Thoracic aorta (tissue), 2 donors: ENCODE measurements around the gene PALD1. TPM values are rescaled to one million over a fixed set of nuclear protein-coding genes. Genes with fewer than 3 reads are reported as not detected.

Experiments used
- ATAC-seq: fragments of 150-250 bp; one replicate; pipeline ENCODE4 v1.8.0; 2017; ENCODE audit warnings: low read depth; ENCODE audit not compliant: insufficient number of reproducible peaks, low FRiP score
- DNase-seq: peaks from one replicate; pipeline ENCODE4 v3.0.0-alpha.2; 2020; ENCODE audit warnings: low spot score
- H3K27ac ChIP-seq, 2 donors: fragments of 200-600 bp; sonication (generic); 1 replicate in 1 of 2; 2 replicates in 1 of 2; pipeline ENCODE4 v1.5.1; 2016; ENCODE audit warnings: mild to moderate bottlenecking in 2 of 2, moderate library complexity in 2 of 2
- H3K27me3 ChIP-seq: fragments of 200-600 bp; sonication (generic); replicated peaks from 2 replicates; pipeline ENCODE4 v1.6.0; 2016; ENCODE audit warnings: mild to moderate bottlenecking; ENCODE audit not compliant: insufficient read depth
- H3K36me3 ChIP-seq: fragments of 200-600 bp; sonication (generic); one replicate; pipeline ENCODE4 v1.5.1; 2016
- H3K4me1 ChIP-seq, 2 donors: fragments of 200-600 bp; sonication (generic); 1 replicate in 1 of 2; 2 replicates in 1 of 2; pipeline versions ENCODE4 v1.5.1 to v1.6.0; 2016; ENCODE audit warnings: low read depth in 2 of 2, mild to moderate bottlenecking in 1 of 2; ENCODE audit not compliant: control insufficient read depth in 1 of 2
- H3K4me3 ChIP-seq: fragments of 200-600 bp; sonication (generic); 2 replicates; pipeline ENCODE4 v1.5.1; 2016; ENCODE audit warnings: mild to moderate bottlenecking
- H3K9me3 ChIP-seq: fragments of 200-600 bp; sonication (generic); 2 replicates; pipeline ENCODE4 v1.5.1; 2016
- total RNA-seq, 2 donors: library from RNA; depleted of rRNA; stranded (reverse); fragments of >200 nt; gene quantifications; one replicate each; pipeline versions ENCODE4 v1.1.0 to v1.2.3, GENCODE V29; 2016
- TF ChIP-seq, protein P1 (sequence below): fragments of 200-600 bp; sonication (generic); IDR thresholded peaks from one replicate; pipeline ENCODE4 v1.5.1; 2019; ENCODE audit warnings: antibody characterized with exemption

PALD1 gene
- total RNA-seq, 2 donors from 2014 or later, result 19.5 to 19.7 TPM

DNA sequence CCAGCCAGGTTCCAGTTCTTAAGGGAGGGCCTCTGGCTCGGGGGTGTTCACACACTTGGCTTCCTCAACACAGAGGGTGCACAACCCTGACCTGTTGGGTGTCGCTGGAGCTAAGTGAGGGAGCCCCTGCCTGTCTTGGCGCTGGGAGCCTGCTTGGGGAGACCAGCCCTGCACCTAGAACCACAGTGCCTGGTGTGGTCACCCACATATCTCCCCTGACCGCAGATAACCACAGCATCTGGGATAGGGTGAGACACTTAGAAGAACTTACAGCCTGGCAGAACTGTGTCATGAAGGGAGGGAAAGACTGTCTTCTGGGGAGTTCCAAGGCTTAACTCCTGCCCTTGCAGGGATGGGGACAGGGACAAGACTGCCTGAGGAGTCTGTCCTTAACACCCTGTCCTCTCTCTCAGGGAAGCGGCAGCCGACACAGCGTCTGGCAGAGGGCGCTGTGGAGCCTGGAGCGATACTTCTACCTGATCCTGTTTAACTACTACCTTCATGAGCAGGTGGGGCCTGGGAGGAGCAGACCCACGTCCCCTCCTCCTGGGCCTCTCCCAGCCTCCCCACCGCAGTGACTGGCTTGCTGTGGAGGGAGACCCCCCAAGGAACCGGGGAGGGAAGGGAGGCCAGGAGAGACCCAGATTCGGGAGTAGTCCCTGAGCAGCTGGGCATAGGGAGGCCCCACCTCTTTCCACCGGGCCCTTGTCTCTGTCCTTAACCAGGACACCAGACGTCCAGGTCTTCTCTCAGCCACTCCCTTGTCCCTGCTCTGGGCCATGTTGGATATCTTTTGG lies 59.0 kb downstream of the PALD1 start:
- TF ChIP-seq, protein P1, sequence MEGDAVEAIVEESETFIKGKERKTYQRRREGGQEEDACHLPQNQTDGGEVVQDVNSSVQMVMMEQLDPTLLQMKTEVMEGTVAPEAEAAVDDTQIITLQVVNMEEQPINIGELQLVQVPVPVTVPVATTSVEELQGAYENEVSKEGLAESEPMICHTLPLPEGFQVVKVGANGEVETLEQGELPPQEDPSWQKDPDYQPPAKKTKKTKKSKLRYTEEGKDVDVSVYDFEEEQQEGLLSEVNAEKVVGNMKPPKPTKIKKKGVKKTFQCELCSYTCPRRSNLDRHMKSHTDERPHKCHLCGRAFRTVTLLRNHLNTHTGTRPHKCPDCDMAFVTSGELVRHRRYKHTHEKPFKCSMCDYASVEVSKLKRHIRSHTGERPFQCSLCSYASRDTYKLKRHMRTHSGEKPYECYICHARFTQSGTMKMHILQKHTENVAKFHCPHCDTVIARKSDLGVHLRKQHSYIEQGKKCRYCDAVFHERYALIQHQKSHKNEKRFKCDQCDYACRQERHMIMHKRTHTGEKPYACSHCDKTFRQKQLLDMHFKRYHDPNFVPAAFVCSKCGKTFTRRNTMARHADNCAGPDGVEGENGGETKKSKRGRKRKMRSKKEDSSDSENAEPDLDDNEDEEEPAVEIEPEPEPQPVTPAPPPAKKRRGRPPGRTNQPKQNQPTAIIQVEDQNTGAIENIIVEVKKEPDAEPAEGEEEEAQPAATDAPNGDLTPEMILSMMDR, result no peak
- no peaks in the 10 kb centered on the region for H3K4me1 ChIP-seq
- H3K4me3 ChIP-seq, result no peak overlapping the region
- H3K36me3 ChIP-seq, result peaks cover 8% of the 10 kb centered on the region
- H3K27ac ChIP-seq, result no peak overlapping the region
- H3K27me3 ChIP-seq, result no peaks in the 10 kb centered on the region
- DNase-seq, result no peak
- ATAC-seq, result no peak
- no peaks in the 10 kb centered on the region for H3K9me3 ChIP-seq

DNA sequence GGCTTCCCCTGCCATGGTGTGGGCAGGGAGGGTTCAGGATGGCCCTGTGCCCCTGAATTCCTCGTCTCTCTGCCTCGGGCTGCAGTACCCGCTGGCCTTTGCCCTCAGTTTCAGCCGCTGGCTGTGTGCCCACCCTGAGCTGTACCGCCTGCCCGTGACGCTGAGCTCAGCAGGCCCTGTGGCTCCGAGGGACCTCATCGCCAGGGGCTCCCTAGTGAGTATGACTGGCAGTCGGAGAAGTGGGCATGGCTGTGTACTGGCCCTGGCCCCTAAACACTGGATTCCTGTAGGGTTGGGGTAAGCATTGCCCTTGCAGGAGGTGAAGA lies 59.6 kb downstream of the PALD1 start:
- TF ChIP-seq, protein P1, result no peak
- ATAC-seq, result no peak
- no peak overlapping the region for H3K4me3 ChIP-seq
- H3K4me1 ChIP-seq, result no peaks in the 10 kb centered on the region
- H3K36me3 ChIP-seq, result peaks cover 8% of the 10 kb centered on the region
- no peak for DNase-seq
- H3K9me3 ChIP-seq, result no peaks in the 10 kb centered on the region
- H3K27me3 ChIP-seq, result no peaks in the 10 kb centered on the region
- H3K27ac ChIP-seq, result no peak overlapping the region

DNA sequence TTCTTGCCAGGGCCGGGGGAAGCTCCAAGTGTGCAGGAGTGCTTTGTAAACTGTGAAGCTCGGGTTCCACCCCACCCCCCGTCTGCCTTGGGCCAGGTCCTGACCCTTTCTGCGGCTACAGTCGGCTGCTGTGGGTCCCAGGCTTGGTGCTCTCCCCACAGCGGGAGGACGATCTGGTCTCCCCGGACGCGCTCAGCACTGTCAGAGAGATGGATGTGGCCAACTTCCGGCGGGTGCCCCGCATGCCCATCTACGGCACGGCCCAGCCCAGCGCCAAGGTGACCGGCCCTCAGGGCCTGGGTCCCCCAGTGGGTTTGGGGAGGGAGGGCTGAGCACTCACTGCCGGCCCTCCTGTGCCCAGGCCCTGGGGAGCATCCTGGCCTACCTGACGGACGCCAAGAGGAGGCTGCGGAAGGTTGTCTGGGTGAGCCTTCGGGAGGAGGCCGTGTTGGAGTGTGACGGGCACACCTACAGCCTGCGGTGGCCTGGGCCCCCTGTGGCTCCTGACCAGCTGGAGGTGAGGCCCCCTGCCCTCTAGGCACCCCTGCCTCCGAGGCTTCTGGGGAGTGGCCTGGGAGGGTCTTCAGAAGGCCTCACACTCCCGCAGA lies 60.3 kb downstream of the PALD1 start:
- no peak overlapping the region for H3K27ac ChIP-seq
- H3K4me3 ChIP-seq, result no peak overlapping the region
- H3K4me1 ChIP-seq, result no peaks in the 10 kb centered on the region
- TF ChIP-seq, protein P1, result no peak
- H3K9me3 ChIP-seq, result no peaks in the 10 kb centered on the region
- no peak for ATAC-seq
- H3K36me3 ChIP-seq, result peaks cover 8% of the 10 kb centered on the region
- H3K27me3 ChIP-seq, result no peaks in the 10 kb centered on the region
- DNase-seq, result no peak

- H3K4me3 ChIP-seq, result no peak overlapping the region
- H3K36me3 ChIP-seq, result peaks cover 8% of the 10 kb centered on the region
- ATAC-seq (no peak), DNase-seq (no peak)
- H3K4me1 ChIP-seq, result no peaks in the 10 kb centered on the region
- no peaks in the 10 kb centered on the region for H3K27me3 ChIP-seq
- TF ChIP-seq, protein P1, result no peak
- no peak overlapping the region for H3K27ac ChIP-seq
- H3K9me3 ChIP-seq, result no peaks in the 10 kb centered on the region
These were observed 60.9 kb downstream of the PALD1 start for GRCh38 chr10:70539471-70539870.

GRCh38 chr10:70540089-70540788 lies 61.7 kb downstream of the PALD1 start:
- no peak overlapping the region for H3K4me3 ChIP-seq

More at GRCh38 chr10:70540089-70540788, 61.7 kb downstream of the PALD1 start:
- DNase-seq (no peak), ATAC-seq (no peak)
- TF ChIP-seq, protein P1, result peak; percentile 62
- Histone ChIP-seq H3K27ac (no peak overlapping the region), H3K36me3 (peaks cover 8% of the 10 kb centered on the region), H3K27me3 (no peaks in the 10 kb centered on the region), H3K9me3 (no peaks in the 10 kb centered on the region), H3K4me1 (no peaks in the 10 kb centered on the region)
